Left lung (tissue), 10 donors: ENCODE measurements around the gene POLR2F. TPM values are rescaled to one million over a fixed set of nuclear protein-coding genes. Genes with fewer than 3 reads are reported as not detected.

Experiments used
- ATAC-seq: fragments of 200-7000 bp; cut with Tn5 transposase; one replicate; pipeline ENCODE4 v1.9.1; 2020; ENCODE audit warnings: moderate library complexity
- DNase-seq, 4 donors: peaks; one replicate each; pipeline ENCODE4 v3.0.0-alpha.2; 2013 to 2020
- H3K27ac ChIP-seq, 2 donors: fragments of 200-600 bp; sonication (generic) in 1 of 2; one replicate each; pipeline versions ENCODE4 v1.5.0 to v1.8.0; 2020 to 2021
- H3K27me3 ChIP-seq, 2 donors: fragments of 200-600 bp; sonication (generic) in 1 of 2; one replicate each; pipeline versions ENCODE4 v1.5.0 to v1.8.0; 2020 to 2021
- H3K36me3 ChIP-seq, 2 donors: fragments of 200-600 bp; sonication (generic) in 1 of 2; one replicate each; pipeline versions ENCODE4 v1.5.0 to v1.8.0; 2020 to 2021
- H3K4me1 ChIP-seq, 2 donors: fragments of 200-600 bp; one replicate each; pipeline ENCODE4 v1.8.0; 2021
- H3K4me3 ChIP-seq, 2 donors: fragments of 200-600 bp; sonication (generic) in 1 of 2; one replicate each; pipeline versions ENCODE4 v1.5.0 to v1.8.0; 2020 to 2021; ENCODE audit warnings: mild to moderate bottlenecking in 1 of 2
- H3K9me3 ChIP-seq, 2 donors: fragments of 200-600 bp; sonication (generic) in 1 of 2; one replicate each; pipeline versions ENCODE4 v1.5.0 to v1.8.0; 2020 to 2021
- intact Hi-C, 2 donors: fragments of 100-400 bp; cut with DNase I; formaldehyde crosslinking; loops; one replicate each; pipeline versions ENCODE4 v1.11.2 to v1.14.2; 2022
- polyA plus RNA-seq, 6 donors: library from polyadenylated mRNA; unstranded; fragments of 120-200 nt; gene quantifications; one replicate each; pipeline ENCODE4 v1.2.1, GENCODE V29; 2013; ENCODE audit not compliant: insufficient read length in 6 of 6
- total RNA-seq, 2 donors: library from RNA; stranded (reverse); fragmentation: NEBNext Ultra II Directional; extraction: Animal tissue kit (Norgen Biotek cat#: 25700); gene quantifications; one replicate each; pipeline ENCODE4 v1.2.1, GENCODE V29; 2021
- TF ChIP-seq, protein P1 (sequence below), 2 donors: fragments of 200-600 bp; sonication (generic) in 1 of 2; IDR thresholded peaks; one replicate each; pipeline versions ENCODE4 v1.5.0 to v1.8.0; 2021; ENCODE audit warnings: antibody characterized with exemption in 2 of 2
- donor health status: DM: no; HTN: yes; CAD: no.
- donor health status: DM: no; HTN: no; CAD: no.

The POLR2F gene
- total and polyA plus RNA-seq, 8 donors: 49.2 to 66.0 (median 60.2) TPM

DNA sequence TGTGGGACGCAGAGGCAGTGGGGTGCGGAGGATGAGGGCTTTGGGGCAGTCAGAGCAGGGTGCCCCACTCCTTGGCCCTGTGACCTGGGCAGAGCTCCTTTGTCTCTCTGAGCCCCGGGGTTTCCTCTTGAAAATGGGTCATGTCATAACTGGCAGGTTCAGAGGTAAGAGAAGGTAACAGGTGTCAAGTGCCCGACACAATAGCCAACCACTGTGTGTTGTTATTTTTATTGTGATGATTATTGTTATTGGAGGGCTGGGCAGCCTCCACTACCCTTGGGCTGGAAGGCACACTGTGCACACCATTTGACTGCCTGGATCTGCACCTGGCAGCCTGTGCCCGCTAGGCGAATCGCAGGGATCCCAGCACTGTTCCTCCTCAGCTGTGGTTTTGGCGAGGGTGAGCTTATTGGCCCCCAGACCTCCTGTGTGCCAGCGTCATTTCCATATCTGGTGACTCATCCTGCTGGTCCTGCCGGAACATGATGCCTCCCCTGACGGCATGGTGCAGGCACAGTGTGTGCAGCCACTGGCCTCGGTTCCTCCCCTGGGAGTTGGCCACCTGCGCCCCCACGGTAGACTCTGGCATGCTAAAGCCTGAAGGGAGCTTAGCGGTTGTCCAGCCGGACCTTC is 46.3 kb downstream of the POLR2F start:
- H3K27ac ChIP-seq: no peak overlapping the region
- no peaks in the 10 kb centered on the region for H3K4me1 ChIP-seq
- intact Hi-C loops: no loop called here
- DNase-seq (no peak), ATAC-seq (peak; percentile 5)
- no peak overlapping the region for H3K4me3 ChIP-seq
- no peaks in the 10 kb centered on the region for H3K36me3 ChIP-seq
- H3K9me3 ChIP-seq: no peaks in the 10 kb centered on the region
- TF ChIP-seq, protein P1, sequence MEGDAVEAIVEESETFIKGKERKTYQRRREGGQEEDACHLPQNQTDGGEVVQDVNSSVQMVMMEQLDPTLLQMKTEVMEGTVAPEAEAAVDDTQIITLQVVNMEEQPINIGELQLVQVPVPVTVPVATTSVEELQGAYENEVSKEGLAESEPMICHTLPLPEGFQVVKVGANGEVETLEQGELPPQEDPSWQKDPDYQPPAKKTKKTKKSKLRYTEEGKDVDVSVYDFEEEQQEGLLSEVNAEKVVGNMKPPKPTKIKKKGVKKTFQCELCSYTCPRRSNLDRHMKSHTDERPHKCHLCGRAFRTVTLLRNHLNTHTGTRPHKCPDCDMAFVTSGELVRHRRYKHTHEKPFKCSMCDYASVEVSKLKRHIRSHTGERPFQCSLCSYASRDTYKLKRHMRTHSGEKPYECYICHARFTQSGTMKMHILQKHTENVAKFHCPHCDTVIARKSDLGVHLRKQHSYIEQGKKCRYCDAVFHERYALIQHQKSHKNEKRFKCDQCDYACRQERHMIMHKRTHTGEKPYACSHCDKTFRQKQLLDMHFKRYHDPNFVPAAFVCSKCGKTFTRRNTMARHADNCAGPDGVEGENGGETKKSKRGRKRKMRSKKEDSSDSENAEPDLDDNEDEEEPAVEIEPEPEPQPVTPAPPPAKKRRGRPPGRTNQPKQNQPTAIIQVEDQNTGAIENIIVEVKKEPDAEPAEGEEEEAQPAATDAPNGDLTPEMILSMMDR (IDR thresholded peaks at IDR 0.05): no peak
- H3K27me3 ChIP-seq: no peaks in the 10 kb centered on the region

DNA sequence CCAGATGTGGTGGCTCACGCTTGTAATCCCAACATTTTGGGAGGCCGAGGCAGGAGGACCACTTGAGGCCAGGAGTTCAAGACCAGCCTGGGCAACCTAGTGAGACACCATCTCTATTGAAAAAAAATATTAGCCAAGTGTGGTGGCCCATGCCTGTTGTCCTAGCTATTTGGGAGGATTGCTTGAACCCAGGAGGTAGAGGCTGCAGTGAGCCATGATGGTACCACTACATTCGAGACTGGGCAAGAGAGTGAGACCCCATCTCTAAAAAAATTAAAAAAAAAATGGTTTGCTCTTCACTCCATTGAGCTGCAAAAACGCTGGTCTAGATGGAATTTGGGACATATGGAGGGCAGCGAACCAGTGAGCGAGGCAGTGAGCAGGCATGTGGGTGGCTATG is 52.4 kb downstream of the POLR2F start:
- Histone ChIP-seq H3K36me3 (no peaks in the 10 kb centered on the region), H3K9me3 (no peaks in the 10 kb centered on the region), H3K27ac (no peak overlapping the region), H3K4me3 (no peak overlapping the region), H3K27me3 (no peaks in the 10 kb centered on the region), H3K4me1 (no peaks in the 10 kb centered on the region)
- DNase-seq (no peak), ATAC-seq (no peak)
- TF ChIP-seq, protein P1 (IDR thresholded peaks at IDR 0.05): no peak
- intact Hi-C loops: no loop called here

DNA sequence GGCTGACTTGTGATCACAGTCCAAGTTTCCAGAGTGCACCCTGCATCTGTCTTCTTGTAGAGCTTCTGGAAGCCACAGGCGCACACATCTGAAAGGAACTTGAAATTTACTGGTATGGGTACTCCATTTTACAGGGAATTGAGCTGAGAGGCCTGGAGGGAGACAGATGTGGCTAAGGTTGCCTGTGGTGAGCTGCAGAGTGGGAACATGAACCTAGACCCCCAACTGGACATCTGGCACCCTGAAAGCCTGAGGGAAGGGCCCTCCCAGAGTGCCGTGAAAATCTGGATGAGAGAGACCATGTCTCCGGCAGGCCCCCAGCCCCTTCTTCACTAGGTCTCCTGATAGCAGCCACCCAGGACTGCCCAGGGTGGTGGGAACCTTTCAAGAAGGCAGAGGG is 53.4 kb downstream of the POLR2F start:
- Histone ChIP-seq H3K4me1 (no peaks in the 10 kb centered on the region), H3K9me3 (no peaks in the 10 kb centered on the region), H3K27ac (no peak overlapping the region), H3K4me3 (no peak overlapping the region), H3K27me3 (no peaks in the 10 kb centered on the region), H3K36me3 (no peaks in the 10 kb centered on the region)
- TF ChIP-seq, protein P1 (IDR thresholded peaks at IDR 0.05): no peak
- DNase-seq: no peak
- ATAC-seq: no peak
- intact Hi-C loops: no loop called here

DNA sequence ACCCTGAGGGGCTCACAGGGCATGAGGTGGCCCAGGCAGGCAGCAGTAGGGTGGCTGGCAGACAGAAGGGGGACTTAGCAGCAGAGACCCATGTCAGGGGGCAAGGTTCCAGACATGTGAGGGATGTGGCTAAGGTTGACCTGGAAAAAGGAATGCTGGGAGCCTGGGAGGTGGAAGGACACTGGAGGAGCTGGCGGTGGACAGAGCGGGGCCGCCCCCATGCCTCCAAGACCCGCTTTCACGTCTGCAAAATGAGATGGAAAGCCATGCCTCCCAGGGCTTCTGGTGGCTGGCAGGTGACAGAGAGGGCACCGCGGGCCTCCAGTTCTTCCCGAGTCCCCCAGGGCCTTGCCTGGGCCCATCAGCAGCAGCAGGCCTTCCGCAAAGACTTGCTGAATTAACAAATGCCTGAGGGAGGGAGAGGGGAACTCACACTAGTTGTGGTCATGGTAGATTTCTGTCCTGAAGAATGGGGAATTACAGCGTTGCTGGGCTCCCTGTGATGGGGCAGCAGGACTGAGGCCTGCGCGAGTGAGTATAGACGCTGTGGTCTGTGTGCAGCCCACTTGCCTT is 53.9 kb downstream of the POLR2F start:
- Histone ChIP-seq H3K27ac (no peak overlapping the region), H3K4me3 (no peak overlapping the region), H3K27me3 (no peaks in the 10 kb centered on the region), H3K4me1 (no peaks in the 10 kb centered on the region), H3K36me3 (no peaks in the 10 kb centered on the region), H3K9me3 (no peaks in the 10 kb centered on the region)
- intact Hi-C loops: no loop called here
- DNase-seq: no peak
- ATAC-seq: no peak
- TF ChIP-seq, protein P1 (IDR thresholded peaks at IDR 0.05): no peak

DNA sequence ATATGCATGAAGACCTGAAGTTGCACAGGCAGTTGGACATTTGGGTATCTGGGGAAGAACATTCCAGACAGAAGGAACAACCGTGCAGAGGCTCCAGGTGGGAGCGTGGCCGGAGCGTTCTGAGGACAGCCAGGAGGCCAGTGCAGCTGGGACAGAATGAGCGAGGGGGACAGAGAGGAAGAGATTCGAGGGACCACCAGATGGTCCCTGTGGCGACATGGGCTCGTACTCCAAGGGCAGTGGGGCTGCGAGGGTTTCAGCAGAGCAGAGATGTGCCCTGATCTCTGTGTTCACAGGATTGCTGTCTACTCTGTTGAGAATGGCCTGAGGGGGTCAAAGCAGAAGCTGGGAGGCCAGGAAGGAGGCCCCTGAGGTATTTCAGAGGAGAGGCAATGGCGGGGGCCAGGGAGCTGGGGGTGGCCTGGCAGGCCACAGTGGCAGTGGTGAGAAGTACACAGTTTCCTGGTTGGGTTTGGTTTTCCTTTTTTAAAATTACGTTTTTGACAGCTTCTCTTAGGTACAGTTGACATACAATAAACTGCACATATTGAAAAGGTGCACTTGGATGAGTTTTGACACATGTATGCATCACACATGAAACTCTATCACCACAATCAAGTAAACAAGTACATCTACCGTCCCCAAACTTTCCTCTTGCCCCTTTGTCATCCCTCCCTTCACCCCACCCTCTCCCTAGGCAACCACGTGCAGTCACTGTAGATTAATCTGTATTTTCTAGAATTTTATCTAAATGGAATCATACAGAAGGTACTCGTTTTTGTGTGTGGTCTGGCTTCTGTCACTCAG is 55.7 kb downstream of the POLR2F start:
- TF ChIP-seq, protein P1 (IDR thresholded peaks at IDR 0.05): no peak
- Histone ChIP-seq H3K4me3 (no peak overlapping the region), H3K27me3 (no peaks in the 10 kb centered on the region), H3K4me1 (no peaks in the 10 kb centered on the region), H3K27ac (no peak overlapping the region), H3K9me3 (no peaks in the 10 kb centered on the region), H3K36me3 (no peaks in the 10 kb centered on the region)
- DNase-seq (no peak), ATAC-seq (no peak)
- intact Hi-C loops: no loop called here
